ENCODE results near the gene KCTD20.

DNA sequence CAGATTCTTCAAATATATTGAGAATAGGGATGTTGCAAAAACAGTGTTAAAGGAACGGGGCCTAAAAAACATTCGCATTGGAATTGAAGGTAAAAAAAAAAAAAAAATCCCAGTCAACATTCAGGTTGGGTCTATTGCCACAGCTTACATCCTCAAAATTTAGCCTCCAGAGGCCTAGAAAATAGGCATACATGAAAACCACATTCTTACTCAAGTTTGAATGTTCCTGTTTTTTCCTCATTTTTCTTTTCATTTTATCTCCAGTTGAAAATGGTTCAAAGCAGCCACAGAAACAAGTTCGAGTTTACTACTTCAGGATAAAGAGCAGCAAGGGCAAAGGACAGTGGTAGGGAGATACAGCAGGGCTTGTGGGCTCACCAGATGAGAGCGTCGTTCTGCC, 41.9 kb downstream of the KCTD20 start:
- no peak for TF ChIP-seq SIN3A (IDR thresholded peaks at IDR 0.05; ENCODE audit: borderline replicate concordance, insufficient read depth, low read length)
- TF ChIP-seq TAF1 (IDR thresholded peaks at IDR 0.05; ENCODE audit: borderline replicate concordance, insufficient read depth, low read length), result no peak
- TF ChIP-seq, protein P1, sequence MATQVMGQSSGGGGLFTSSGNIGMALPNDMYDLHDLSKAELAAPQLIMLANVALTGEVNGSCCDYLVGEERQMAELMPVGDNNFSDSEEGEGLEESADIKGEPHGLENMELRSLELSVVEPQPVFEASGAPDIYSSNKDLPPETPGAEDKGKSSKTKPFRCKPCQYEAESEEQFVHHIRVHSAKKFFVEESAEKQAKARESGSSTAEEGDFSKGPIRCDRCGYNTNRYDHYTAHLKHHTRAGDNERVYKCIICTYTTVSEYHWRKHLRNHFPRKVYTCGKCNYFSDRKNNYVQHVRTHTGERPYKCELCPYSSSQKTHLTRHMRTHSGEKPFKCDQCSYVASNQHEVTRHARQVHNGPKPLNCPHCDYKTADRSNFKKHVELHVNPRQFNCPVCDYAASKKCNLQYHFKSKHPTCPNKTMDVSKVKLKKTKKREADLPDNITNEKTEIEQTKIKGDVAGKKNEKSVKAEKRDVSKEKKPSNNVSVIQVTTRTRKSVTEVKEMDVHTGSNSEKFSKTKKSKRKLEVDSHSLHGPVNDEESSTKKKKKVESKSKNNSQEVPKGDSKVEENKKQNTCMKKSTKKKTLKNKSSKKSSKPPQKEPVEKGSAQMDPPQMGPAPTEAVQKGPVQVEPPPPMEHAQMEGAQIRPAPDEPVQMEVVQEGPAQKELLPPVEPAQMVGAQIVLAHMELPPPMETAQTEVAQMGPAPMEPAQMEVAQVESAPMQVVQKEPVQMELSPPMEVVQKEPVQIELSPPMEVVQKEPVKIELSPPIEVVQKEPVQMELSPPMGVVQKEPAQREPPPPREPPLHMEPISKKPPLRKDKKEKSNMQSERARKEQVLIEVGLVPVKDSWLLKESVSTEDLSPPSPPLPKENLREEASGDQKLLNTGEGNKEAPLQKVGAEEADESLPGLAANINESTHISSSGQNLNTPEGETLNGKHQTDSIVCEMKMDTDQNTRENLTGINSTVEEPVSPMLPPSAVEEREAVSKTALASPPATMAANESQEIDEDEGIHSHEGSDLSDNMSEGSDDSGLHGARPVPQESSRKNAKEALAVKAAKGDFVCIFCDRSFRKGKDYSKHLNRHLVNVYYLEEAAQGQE (IDR thresholded peaks at IDR 0.05; ENCODE audit: insufficient read depth in 1 of 2, low read depth in 2 of 2, low read length in 2 of 2), result no peak

Data from PFSK-1 (cell line).